Measurements from ENCODE around the gene ABCC8. TPM values are rescaled to one million over a fixed set of nuclear protein-coding genes. Genes with fewer than 3 reads are reported as not detected.

The ABCC8 gene
- total and polyA plus RNA-seq, 10 of the 15 experiments (the other 5 are each of a cell fraction or from before 2014, with no cell fraction given): not detected

DNA sequence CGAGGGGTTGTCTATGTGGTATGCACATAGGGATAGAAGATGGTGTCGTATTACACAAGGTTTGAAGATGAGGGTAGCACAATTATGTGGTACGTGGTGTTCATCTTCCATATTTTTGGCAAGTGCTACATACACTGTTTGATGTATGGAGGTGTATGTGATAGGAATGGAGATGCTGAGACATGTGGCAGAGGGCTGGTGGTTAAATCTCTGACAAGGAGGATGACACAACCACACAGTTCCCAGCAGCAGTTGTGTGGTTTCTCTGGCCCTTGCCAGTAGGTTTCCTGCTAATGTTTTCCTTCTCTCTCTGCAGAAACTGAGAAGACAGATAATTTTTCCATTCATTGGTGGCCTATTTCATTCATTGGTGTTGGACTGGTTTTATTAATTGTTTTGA, 108.1 kb downstream of the ABCC8 start:
- Histone ChIP-seq H3K79me2 (ENCODE audit: control insufficient read depth, insufficient read depth, low read length) (no peaks in the 10 kb centered on the region), H3K4me1 (ENCODE audit: control insufficient read depth, insufficient read depth, low read length) (no peaks in the 10 kb centered on the region), H3K9ac (ENCODE audit: control insufficient read depth, insufficient read depth, low read length) (no peak overlapping the region), H4K20me1 (ENCODE audit: control insufficient read depth, insufficient read depth) (no peaks in the 10 kb centered on the region), H3K27ac (ENCODE audit: control insufficient read depth, insufficient read depth) (no peak overlapping the region), H3K27me3 (replicated peaks in 1 of 2; ENCODE audit: control insufficient read depth in 2 of 2, insufficient read depth in 2 of 2, low read length in 1 of 2) (no peaks in the 10 kb centered on the region; a peak in 1 of 4 replicates), H3K4me3 (no peak overlapping the region), H3K4me2 (ENCODE audit: control insufficient read depth, insufficient read depth) (no peak overlapping the region), H3K36me3 (ENCODE audit: control insufficient read depth in 2 of 2, insufficient read depth in 2 of 2, low read length in 1 of 2) (no peaks in the 10 kb centered on the region), H3K9me3 (replicated peaks; ENCODE audit: control insufficient read depth, insufficient read depth, low read length) (peaks cover 24% of the 10 kb centered on the region), H2AFZ (ENCODE audit: control insufficient read depth, low read depth, low read length) (no peak overlapping the region)
- ChIA-PET RAD21 (ENCODE audit: unreplicated experiment) (no interaction called here), POLR2A (no interaction called here), CTCF (no interaction called here), SMC1A (ENCODE audit: uncharacterized antibody, unreplicated experiment) (no interaction called here)
- TF ChIP-seq HDGF (IDR thresholded peaks at IDR 0.05) (no peak), NR2F1 (conservative IDR thresholded peaks at IDR 0.05) (no peak), TCF7 (IDR thresholded peaks at IDR 0.05; ENCODE audit: borderline replicate concordance) (no peak)
- TF ChIP-seq, protein P1, sequence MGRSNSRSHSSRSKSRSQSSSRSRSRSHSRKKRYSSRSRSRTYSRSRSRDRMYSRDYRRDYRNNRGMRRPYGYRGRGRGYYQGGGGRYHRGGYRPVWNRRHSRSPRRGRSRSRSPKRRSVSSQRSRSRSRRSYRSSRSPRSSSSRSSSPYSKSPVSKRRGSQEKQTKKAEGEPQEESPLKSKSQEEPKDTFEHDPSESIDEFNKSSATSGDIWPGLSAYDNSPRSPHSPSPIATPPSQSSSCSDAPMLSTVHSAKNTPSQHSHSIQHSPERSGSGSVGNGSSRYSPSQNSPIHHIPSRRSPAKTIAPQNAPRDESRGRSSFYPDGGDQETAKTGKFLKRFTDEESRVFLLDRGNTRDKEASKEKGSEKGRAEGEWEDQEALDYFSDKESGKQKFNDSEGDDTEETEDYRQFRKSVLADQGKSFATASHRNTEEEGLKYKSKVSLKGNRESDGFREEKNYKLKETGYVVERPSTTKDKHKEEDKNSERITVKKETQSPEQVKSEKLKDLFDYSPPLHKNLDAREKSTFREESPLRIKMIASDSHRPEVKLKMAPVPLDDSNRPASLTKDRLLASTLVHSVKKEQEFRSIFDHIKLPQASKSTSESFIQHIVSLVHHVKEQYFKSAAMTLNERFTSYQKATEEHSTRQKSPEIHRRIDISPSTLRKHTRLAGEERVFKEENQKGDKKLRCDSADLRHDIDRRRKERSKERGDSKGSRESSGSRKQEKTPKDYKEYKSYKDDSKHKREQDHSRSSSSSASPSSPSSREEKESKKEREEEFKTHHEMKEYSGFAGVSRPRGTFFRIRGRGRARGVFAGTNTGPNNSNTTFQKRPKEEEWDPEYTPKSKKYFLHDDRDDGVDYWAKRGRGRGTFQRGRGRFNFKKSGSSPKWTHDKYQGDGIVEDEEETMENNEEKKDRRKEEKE (IDR thresholded peaks at IDR 0.05): no peak
- 53% methylated on average over 3 of the region's 3 CpGs for WGBS (ENCODE audit: insufficient coverage, insufficient replicate concordance, low lambda C conversion rate, missing lambda C conversion rate)
- BruUV-seq (replicated peaks): no TSS peak
- in situ Hi-C loops (cut with MboI): no loop called here
- intact Hi-C loops (cut with micrococcal nuclease; ENCODE audit: unreplicated experiment): no loop called here
- DNase-seq (ENCODE audit: low read depth, low spot score) (no peak), ATAC-seq (no peak), FAIRE-seq (no peak)

DNA sequence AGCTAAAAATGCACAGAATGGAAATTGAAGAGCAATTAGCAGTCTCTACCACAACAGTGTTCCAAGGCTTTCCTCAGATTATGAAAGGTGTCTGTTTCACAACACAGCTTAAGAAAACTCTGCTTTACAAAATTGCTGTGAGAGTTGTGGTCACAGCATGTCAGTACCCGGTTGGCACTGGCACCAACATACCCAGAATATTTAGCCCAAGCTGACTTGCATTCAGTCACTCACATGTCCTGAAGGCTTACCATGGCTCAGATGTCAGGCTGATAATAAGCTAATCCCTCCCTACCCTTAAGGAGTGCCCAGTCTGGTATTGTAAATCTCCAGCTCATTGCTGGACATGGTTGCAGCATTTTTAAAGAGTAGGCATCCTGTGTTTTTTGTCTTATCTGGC, 110.2 kb downstream of the ABCC8 start:
- WGBS (ENCODE audit: insufficient coverage, insufficient replicate concordance, low lambda C conversion rate, missing lambda C conversion rate): 45% methylated on average over 1 of the region's 1 CpG
- Histone ChIP-seq H2AFZ (ENCODE audit: control insufficient read depth, low read depth, low read length) (no peak overlapping the region), H3K27ac (ENCODE audit: control insufficient read depth, insufficient read depth) (no peak overlapping the region), H3K9me3 (replicated peaks; ENCODE audit: control insufficient read depth, insufficient read depth, low read length) (peaks cover 7% of the 10 kb centered on the region; the same call in 2 of the 3 replicates), H3K4me1 (ENCODE audit: control insufficient read depth, insufficient read depth, low read length) (no peaks in the 10 kb centered on the region), H4K20me1 (ENCODE audit: control insufficient read depth, insufficient read depth) (no peaks in the 10 kb centered on the region), H3K4me3 (no peak overlapping the region), H3K79me2 (ENCODE audit: control insufficient read depth, insufficient read depth, low read length) (no peaks in the 10 kb centered on the region), H3K27me3 (replicated peaks in 1 of 2; ENCODE audit: control insufficient read depth in 2 of 2, insufficient read depth in 2 of 2, low read length in 1 of 2) (no peaks in the 10 kb centered on the region; a peak in 1 of 4 replicates), H3K4me2 (ENCODE audit: control insufficient read depth, insufficient read depth) (no peak overlapping the region), H3K36me3 (ENCODE audit: control insufficient read depth in 2 of 2, insufficient read depth in 2 of 2, low read length in 1 of 2) (no peaks in the 10 kb centered on the region), H3K9ac (ENCODE audit: control insufficient read depth, insufficient read depth, low read length) (no peak overlapping the region)
- no peak for DNase-seq (ENCODE audit: low read depth, low spot score)
- peak; percentile 44 for FAIRE-seq
- POLR2A ChIA-PET: no interaction called here
- RAD21 ChIA-PET (ENCODE audit: unreplicated experiment): no interaction called here
- CTCF ChIA-PET: interaction anchor here (0.6 to 1.7 kb wide), 6 partner anchors 12 to 186 kb away, joined by 3 to 4 read pairs (median 3); no protein-coding TSS in a partner anchor
- in situ Hi-C loops (cut with MboI): no loop called here
- intact Hi-C loops (cut with micrococcal nuclease; ENCODE audit: unreplicated experiment): no loop called here
- SMC1A ChIA-PET (ENCODE audit: uncharacterized antibody, unreplicated experiment): interaction anchor here (0.9 to 1.5 kb wide), 3 partner anchors 9 to 19 kb away, joined by 3 read pairs; no protein-coding TSS in a partner anchor
- BruUV-seq (replicated peaks): no TSS peak
- ATAC-seq: no peak
- TF ChIP-seq MTA3 (IDR thresholded peaks at IDR 0.05; ENCODE audit: borderline replicate concordance, low read length) (no peak), MXI1 (IDR thresholded peaks at IDR 0.05; ENCODE audit: low read depth, low read length) (no peak), NFYA (IDR thresholded peaks at IDR 0.05; ENCODE audit: borderline replicate concordance, low read depth, low read length) (no peak), ZNF217 (IDR thresholded peaks at IDR 0.05) (no peak), CEBPB (IDR thresholded peaks at IDR 0.05; ENCODE audit: borderline replicate concordance in 1 of 2, low read depth in 2 of 2, low read length in 2 of 2) (no peak), CHD1 (IDR thresholded peaks at IDR 0.05; ENCODE audit: low read depth, low read length) (no peak)
- TF ChIP-seq, protein P2, sequence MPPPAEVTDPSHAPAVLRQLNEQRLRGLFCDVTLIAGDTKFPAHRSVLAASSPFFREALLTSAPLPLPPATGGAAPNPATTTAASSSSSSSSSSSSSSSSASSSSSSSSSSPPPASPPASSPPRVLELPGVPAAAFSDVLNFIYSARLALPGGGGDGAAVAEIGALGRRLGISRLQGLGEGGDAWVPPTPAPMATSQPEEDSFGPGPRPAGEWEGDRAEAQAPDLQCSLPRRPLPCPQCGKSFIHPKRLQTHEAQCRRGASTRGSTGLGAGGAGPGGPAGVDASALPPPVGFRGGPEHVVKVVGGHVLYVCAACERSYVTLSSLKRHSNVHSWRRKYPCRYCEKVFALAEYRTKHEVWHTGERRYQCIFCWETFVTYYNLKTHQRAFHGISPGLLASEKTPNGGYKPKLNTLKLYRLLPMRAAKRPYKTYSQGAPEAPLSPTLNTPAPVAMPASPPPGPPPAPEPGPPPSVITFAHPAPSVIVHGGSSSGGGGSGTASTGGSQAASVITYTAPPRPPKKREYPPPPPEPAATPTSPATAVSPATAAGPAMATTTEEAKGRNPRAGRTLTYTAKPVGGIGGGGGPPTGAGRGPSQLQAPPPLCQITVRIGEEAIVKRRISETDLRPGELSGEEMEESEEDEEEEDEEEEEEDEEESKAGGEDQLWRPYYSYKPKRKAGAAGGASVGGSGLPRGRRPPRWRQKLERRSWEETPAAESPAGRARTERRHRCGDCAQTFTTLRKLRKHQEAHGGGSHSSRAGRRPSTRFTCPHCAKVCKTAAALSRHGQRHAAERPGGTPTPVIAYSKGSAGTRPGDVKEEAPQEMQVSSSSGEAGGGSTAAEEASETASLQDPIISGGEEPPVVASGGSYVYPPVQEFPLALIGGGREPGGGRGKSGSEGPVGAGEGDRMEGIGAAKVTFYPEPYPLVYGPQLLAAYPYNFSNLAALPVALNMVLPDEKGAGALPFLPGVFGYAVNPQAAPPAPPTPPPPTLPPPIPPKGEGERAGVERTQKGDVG (CRISPR knock-in tag; IDR thresholded peaks at IDR 0.05): no peak
